Loucy (cell line): ENCODE data around the gene MYO1H.

ENCODE experiments used
- H2AFZ ChIP-seq: fragments of 200-600 bp; sonication (generic); 2 replicates; pipeline ENCODE4 v1.6.0; 2016; ENCODE audit warnings: antibody characterized with exemption, mild to moderate bottlenecking, low read length, moderate library complexity
- H3F3A ChIP-seq: fragments of 200-600 bp; 2 replicates; pipeline ENCODE4 v1.6.0; 2016; ENCODE audit warnings: antibody characterized with exemption, low read depth, mild to moderate bottlenecking
- H3K27me3 ChIP-seq: fragments of 200-600 bp; sonication (generic); 2 replicates; pipeline ENCODE4 v1.6.1; 2014; ENCODE audit warnings: low read length, mild to moderate bottlenecking; ENCODE audit not compliant: insufficient read depth, poor library complexity, severe bottlenecking
- H3K36me3 ChIP-seq: fragments of 200-600 bp; sonication (generic); 2 replicates; pipeline ENCODE4 v1.6.1; 2016; ENCODE audit warnings: low read length; ENCODE audit not compliant: insufficient read depth
- H3K4me1 ChIP-seq: fragments of 200-600 bp; sonication (generic); 2 replicates; pipeline ENCODE4 v1.5.1; 2014; ENCODE audit warnings: low read length, mild to moderate bottlenecking; ENCODE audit not compliant: insufficient read depth, poor library complexity, severe bottlenecking
- H3K4me2 ChIP-seq: fragments of 200-600 bp; sonication (generic); 2 replicates; pipeline ENCODE4 v1.6.0; 2014; ENCODE audit warnings: antibody characterized with exemption, low read length, low read depth, mild to moderate bottlenecking; ENCODE audit not compliant: poor library complexity, severe bottlenecking
- H3K4me3 ChIP-seq: fragments of 200-600 bp; sonication (generic); 2 replicates; pipeline ENCODE4 v1.5.1; 2014; ENCODE audit warnings: low read length, mild to moderate bottlenecking, mixed read lengths; ENCODE audit not compliant: poor library complexity, severe bottlenecking
- H3K79me2 ChIP-seq: fragments of 200-600 bp; sonication (generic); 2 replicates; pipeline ENCODE4 v1.6.1; 2014; ENCODE audit warnings: low read length; ENCODE audit not compliant: insufficient read depth
- H3K9ac ChIP-seq: fragments of 200-600 bp; sonication (generic); 2 replicates; pipeline ENCODE4 v1.6.0; 2014; ENCODE audit warnings: mild to moderate bottlenecking, low read depth, low read length, moderate library complexity; ENCODE audit not compliant: poor library complexity, severe bottlenecking
- H3K9me2 ChIP-seq: fragments of 200-600 bp; sonication (generic); replicated peaks from 2 replicates; pipeline ENCODE4 v1.6.1; 2016; ENCODE audit warnings: low read depth, low read length, mixed read lengths
- H3K9me3 ChIP-seq: fragments of 200-600 bp; sonication (generic); 2 replicates; pipeline ENCODE4 v1.6.1; 2014; ENCODE audit warnings: mild to moderate bottlenecking, antibody characterized with exemption, low read length, low read depth; ENCODE audit not compliant: insufficient read depth
- H4K20me1 ChIP-seq: fragments of 200-600 bp; sonication (generic); 2 replicates; pipeline ENCODE4 v1.6.0; 2014; ENCODE audit warnings: antibody characterized with exemption, low read length, mild to moderate bottlenecking; ENCODE audit not compliant: insufficient read depth, poor library complexity, severe bottlenecking
- EZH2phosphoT487 ChIP-seq: fragments of 200-600 bp; IDR thresholded peaks from 2 replicates; pipeline ENCODE4 v1.6.1; 2018; ENCODE audit warnings: antibody characterized with exemption, mild to moderate bottlenecking, moderate library complexity, borderline replicate concordance
- TF ChIP-seq, protein P1 (sequence below): fragments of 200-600 bp; sonication (generic); conservative IDR thresholded peaks from 2 replicates; pipeline ENCODE4 v1.5.1; 2014; ENCODE audit warnings: mild to moderate bottlenecking, antibody characterized with exemption, low read length

The MYO1H gene

DNA sequence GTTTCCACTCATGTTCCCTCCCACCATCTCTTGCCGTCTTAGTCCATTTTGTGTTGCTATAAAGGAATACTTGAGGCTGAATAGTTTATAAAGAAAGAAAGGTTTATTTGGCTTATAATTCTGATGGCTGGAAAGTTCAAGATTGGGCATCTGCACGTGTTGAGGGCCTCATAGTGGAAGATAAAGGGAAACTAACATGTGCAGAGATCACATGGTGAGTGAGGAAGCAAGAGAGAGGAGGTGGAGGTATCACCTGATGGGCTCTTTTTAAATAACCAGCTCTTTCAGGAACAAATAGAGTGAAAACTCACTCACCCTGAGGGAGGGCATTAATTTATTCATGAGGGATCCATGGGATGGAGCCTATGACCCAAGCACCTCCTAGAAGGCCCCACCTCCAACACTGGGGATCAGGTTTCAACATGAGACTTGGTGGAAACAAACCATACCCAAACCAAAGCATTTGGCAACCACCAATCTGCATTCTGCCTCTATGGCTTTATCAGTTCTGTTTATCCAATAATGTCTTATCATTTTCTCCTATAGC lies 29.5 kb downstream of the MYO1H start:
- H3K79me2 ChIP-seq = no peaks in the 10 kb centered on the region
- H4K20me1 ChIP-seq = no peaks in the 10 kb centered on the region

DNA sequence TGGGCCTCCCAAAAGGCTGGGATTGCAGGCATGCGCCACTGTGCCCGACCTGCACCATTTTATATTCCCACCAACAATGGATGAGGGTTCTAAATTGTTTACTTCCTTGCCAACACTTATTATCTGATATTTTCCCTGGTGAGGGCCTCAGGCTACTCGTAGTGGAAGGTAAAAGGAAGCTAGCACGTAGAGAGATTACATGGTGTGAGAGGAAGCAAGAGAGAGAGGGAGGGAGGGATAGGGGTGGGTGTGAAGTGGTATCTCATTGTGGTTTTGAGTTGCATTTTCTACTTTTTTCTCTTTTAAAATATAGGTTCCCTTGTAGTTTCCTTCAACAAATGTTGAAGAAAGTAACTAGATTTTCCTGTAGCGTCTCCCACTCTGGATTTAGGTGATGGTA lies 30.9 kb downstream of the MYO1H start:
- Histone ChIP-seq H3K79me2 (no peaks in the 10 kb centered on the region), H3F3A (no peaks in the 10 kb centered on the region), H3K4me3 (no peak overlapping the region), H3K9me2 (no peaks in the 10 kb centered on the region), H3K4me1 (peaks cover 13% of the 10 kb centered on the region), H3K9me3 (no peaks in the 10 kb centered on the region), H3K9ac (peak overlapping the region; percentile 25), H3K27me3 (no peaks in the 10 kb centered on the region), H3K36me3 (no peaks in the 10 kb centered on the region), H4K20me1 (no peaks in the 10 kb centered on the region), H3K4me2 (peak overlapping the region; percentile 25), H2AFZ (peak overlapping the region; percentile 16; the same call in 1 of the 2 replicates)
- TF ChIP-seq, protein P1, sequence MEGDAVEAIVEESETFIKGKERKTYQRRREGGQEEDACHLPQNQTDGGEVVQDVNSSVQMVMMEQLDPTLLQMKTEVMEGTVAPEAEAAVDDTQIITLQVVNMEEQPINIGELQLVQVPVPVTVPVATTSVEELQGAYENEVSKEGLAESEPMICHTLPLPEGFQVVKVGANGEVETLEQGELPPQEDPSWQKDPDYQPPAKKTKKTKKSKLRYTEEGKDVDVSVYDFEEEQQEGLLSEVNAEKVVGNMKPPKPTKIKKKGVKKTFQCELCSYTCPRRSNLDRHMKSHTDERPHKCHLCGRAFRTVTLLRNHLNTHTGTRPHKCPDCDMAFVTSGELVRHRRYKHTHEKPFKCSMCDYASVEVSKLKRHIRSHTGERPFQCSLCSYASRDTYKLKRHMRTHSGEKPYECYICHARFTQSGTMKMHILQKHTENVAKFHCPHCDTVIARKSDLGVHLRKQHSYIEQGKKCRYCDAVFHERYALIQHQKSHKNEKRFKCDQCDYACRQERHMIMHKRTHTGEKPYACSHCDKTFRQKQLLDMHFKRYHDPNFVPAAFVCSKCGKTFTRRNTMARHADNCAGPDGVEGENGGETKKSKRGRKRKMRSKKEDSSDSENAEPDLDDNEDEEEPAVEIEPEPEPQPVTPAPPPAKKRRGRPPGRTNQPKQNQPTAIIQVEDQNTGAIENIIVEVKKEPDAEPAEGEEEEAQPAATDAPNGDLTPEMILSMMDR = no peak
- no peak for TF ChIP-seq EZH2phosphoT487

More for the DNA sequence above, 29.5 kb downstream of the MYO1H start:
- TF ChIP-seq, protein P1 = no peak
- TF ChIP-seq EZH2phosphoT487 = no peak
- no peaks in the 10 kb centered on the region for H3K36me3 ChIP-seq
- H3K4me1 ChIP-seq = peaks cover 13% of the 10 kb centered on the region
- no peak overlapping the region for H3K4me3 ChIP-seq
- no peaks in the 10 kb centered on the region for H3K9me3 ChIP-seq
- H2AFZ ChIP-seq = peak overlapping the region; percentile 25; the same call in 1 of the 2 replicates
- no peaks in the 10 kb centered on the region for H3K9me2 ChIP-seq
- H3F3A ChIP-seq = no peaks in the 10 kb centered on the region
- H3K9ac ChIP-seq = no peak overlapping the region
- H3K4me2 ChIP-seq = no peak overlapping the region
- no peaks in the 10 kb centered on the region for H3K27me3 ChIP-seq

DNA sequence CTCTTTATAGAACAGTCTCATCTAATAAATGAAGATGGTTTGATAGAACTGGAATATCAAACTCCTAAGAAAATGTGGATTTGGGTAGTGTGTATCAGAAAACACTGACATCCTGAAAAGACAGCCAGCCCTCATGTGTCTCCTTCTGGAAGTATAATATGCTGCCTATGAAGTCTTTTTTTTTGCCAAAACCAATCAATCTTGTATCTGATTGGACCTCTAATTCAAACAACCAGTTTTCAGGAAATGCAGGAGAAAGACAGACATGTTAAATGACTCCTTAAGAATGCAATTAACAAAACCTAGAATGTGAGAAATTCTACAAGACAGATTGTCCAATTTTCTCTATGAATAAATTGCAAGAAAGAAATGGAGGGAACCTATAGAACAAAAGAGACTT lies 34.3 kb downstream of the MYO1H start:
- no peaks in the 10 kb centered on the region for H3F3A ChIP-seq
- TF ChIP-seq EZH2phosphoT487 = no peak
- TF ChIP-seq, protein P1 = no peak
- no peaks in the 10 kb centered on the region for H4K20me1 ChIP-seq
- no peaks in the 10 kb centered on the region for H3K79me2 ChIP-seq
- no peak overlapping the region for H2AFZ ChIP-seq
- no peak overlapping the region for H3K9ac ChIP-seq
- no peaks in the 10 kb centered on the region for H3K9me2 ChIP-seq
- peaks cover 13% of the 10 kb centered on the region for H3K4me1 ChIP-seq
- H3K27me3 ChIP-seq = no peaks in the 10 kb centered on the region
- no peaks in the 10 kb centered on the region for H3K9me3 ChIP-seq
- H3K36me3 ChIP-seq = no peaks in the 10 kb centered on the region
- H3K4me2 ChIP-seq = no peak overlapping the region
- H3K4me3 ChIP-seq = no peak overlapping the region
